HepG2 (cell line): ENCODE measurements around the gene C1orf115. TPM values are rescaled to one million over a fixed set of nuclear protein-coding genes. Genes with fewer than 3 reads are reported as not detected.
A peak's percentile ranks its signal among the peaks of the same experiment; 100 is the strongest.

Experiments used
- ATF1 ChIP-seq: IDR thresholded peaks from 2 replicates; pipeline ENCODE4 v1.6.1; 2016; ENCODE audit warnings: mild to moderate bottlenecking, control low read depth
- CAMTA2 ChIP-seq: sonication (generic); formaldehyde crosslinking; IDR thresholded peaks from 2 replicates; pipeline ENCODE4 v1.4.0; 2020; ENCODE audit warnings: mild to moderate bottlenecking, missing genetic modification reagents, borderline replicate concordance
- IKZF1 ChIP-seq: fragments of 450-650 bp; IDR thresholded peaks from 2 replicates; pipeline ENCODE4 v1.7.1; 2016
- MEF2D ChIP-seq: sonication (generic); formaldehyde crosslinking; IDR thresholded peaks from 2 replicates; pipeline ENCODE4 v1.5.1; 2020; ENCODE audit warnings: mild to moderate bottlenecking, missing genetic modification reagents
- TBL1XR1 ChIP-seq: fragments of 150-350 bp; IDR thresholded peaks from 2 replicates; pipeline ENCODE4 v1.6.1; 2014; ENCODE audit warnings: borderline replicate concordance, low read length; ENCODE audit not compliant: partially characterized antibody
- ZMYM2 ChIP-seq: sonication (generic); formaldehyde crosslinking; IDR thresholded peaks from 2 replicates; pipeline ENCODE4 v1.8.0; 2022; ENCODE audit warnings: mild to moderate bottlenecking, missing genetic modification reagents
- ZNF558 ChIP-seq: sonication (generic); formaldehyde crosslinking; IDR thresholded peaks from 2 replicates; pipeline ENCODE4 v1.9.0; 2022; ENCODE audit warnings: mild to moderate bottlenecking, missing genetic modification reagents, borderline replicate concordance
- ZSCAN21 ChIP-seq: sonication (generic); formaldehyde crosslinking; IDR thresholded peaks from 2 replicates; pipeline ENCODE4 v1.8.0; 2022; ENCODE audit warnings: mild to moderate bottlenecking, missing genetic modification reagents, moderate library complexity, borderline replicate concordance
- polyA plus RNA-seq, 8 experiments: library from polyadenylated mRNA; depleted of rRNA in 3 of 8; stranded (reverse) in 7 of 8; unstranded in 1 of 8; fragments of >200 nt; fragmentation: Illumina TruSeq in 4 of 8; extraction: Trizol in 4 of 8; gene quantifications; 2 replicates each; pipeline versions ENCODE4 v1.2.1 to v1.2.3, GENCODE V29; 2011 to 2016; ENCODE audit warnings: low read depth in 4 of 8, missing spikeins in 1 of 8, mixed read lengths in 1 of 8; ENCODE audit not compliant: insufficient read depth in 1 of 8
- total RNA-seq, 5 experiments: library from RNA; depleted of rRNA; stranded (reverse); fragments of >200 nt; fragmentation: Illumina TruSeq; extraction: Trizol; gene quantifications; 2 replicates each; pipeline ENCODE4 v1.2.3, GENCODE V29; 2016; ENCODE audit warnings: low read depth in 1 of 5
- TF ChIP-seq, protein P1 (sequence below): sonication (generic); formaldehyde crosslinking; IDR thresholded peaks from 2 replicates; pipeline ENCODE4 v1.4.0; 2020; ENCODE audit warnings: missing genetic modification reagents
- TF ChIP-seq, protein P2 (sequence below): sonication (generic); formaldehyde crosslinking; IDR thresholded peaks from 2 replicates; pipeline ENCODE4 v1.5.1; 2020; ENCODE audit warnings: missing genetic modification reagents, mild to moderate bottlenecking, borderline replicate concordance
- TF ChIP-seq, protein P3 (sequence below): sonication (generic); formaldehyde crosslinking; IDR thresholded peaks from one replicate; pipeline ENCODE4 v1.5.1; 2020; ENCODE audit warnings: mild to moderate bottlenecking, missing genetic modification reagents; ENCODE audit errors: not compliant biosample characterization

Gene C1orf115
- total and polyA plus RNA-seq, 2 of the 13 experiments (the other 11 are each of a cell fraction or from before 2014, with no cell fraction given) = 25.2 to 85.9 TPM

DNA sequence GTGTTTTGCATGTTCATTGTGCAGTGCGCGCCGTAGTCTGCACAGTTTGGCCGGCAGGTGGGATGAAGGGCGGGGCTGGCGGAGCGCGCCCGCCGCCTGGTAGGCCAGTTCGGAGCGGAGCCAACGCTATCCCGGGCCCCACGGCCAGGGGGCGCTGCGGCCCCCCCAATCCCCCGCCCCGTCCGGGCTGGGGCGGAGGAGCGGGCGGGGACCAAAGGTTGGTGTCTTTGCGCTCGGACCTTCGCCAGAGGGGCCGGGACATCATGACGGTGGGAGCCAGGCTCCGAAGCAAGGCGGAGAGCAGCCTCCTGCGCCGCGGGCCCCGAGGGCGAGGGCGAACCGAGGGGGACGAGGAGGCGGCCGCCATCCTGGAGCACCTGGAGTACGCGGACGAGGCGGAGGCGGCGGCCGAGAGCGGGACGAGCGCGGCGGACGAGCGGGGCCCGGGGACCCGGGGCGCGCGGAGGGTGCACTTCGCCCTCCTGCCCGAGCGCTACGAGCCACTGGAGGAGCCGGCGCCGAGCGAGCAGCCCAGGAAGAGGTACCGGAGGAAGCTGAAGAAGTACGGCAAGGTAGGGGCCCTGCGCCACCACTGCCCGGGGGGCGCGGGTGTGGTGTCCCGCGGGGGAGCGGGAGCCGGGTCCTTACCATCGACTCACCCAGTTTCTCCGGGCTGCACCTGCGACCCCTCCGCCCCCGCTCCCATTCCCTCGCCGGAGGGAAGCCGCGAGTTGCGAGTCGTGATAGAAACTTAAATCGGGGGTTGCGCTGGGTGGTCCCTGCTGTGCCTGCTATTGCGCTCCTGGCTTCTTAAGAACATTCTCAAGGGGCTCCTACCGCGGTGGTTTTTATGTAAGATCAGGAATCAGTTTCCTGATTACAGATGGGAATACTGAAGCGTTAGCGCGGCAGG, at the start of gene C1orf115 (continued):
- TF ChIP-seq, protein P1, sequence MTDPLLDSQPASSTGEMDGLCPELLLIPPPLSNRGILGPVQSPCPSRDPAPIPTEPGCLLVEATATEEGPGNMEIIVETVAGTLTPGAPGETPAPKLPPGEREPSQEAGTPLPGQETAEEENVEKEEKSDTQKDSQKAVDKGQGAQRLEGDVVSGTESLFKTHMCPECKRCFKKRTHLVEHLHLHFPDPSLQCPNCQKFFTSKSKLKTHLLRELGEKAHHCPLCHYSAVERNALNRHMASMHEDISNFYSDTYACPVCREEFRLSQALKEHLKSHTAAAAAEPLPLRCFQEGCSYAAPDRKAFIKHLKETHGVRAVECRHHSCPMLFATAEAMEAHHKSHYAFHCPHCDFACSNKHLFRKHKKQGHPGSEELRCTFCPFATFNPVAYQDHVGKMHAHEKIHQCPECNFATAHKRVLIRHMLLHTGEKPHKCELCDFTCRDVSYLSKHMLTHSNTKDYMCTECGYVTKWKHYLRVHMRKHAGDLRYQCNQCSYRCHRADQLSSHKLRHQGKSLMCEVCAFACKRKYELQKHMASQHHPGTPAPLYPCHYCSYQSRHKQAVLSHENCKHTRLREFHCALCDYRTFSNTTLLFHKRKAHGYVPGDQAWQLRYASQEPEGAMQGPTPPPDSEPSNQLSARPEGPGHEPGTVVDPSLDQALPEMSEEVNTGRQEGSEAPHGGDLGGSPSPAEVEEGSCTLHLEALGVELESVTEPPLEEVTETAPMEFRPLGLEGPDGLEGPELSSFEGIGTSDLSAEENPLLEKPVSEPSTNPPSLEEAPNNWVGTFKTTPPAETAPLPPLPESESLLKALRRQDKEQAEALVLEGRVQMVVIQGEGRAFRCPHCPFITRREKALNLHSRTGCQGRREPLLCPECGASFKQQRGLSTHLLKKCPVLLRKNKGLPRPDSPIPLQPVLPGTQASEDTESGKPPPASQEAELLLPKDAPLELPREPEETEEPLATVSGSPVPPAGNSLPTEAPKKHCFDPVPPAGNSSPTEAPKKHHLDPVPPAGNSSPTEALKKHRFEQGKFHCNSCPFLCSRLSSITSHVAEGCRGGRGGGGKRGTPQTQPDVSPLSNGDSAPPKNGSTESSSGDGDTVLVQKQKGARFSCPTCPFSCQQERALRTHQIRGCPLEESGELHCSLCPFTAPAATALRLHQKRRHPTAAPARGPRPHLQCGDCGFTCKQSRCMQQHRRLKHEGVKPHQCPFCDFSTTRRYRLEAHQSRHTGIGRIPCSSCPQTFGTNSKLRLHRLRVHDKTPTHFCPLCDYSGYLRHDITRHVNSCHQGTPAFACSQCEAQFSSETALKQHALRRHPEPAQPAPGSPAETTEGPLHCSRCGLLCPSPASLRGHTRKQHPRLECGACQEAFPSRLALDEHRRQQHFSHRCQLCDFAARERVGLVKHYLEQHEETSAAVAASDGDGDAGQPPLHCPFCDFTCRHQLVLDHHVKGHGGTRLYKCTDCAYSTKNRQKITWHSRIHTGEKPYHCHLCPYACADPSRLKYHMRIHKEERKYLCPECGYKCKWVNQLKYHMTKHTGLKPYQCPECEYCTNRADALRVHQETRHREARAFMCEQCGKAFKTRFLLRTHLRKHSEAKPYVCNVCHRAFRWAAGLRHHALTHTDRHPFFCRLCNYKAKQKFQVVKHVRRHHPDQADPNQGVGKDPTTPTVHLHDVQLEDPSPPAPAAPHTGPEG (CRISPR knock-in tag) = peak; percentile 89
- TF ChIP-seq, protein P2, sequence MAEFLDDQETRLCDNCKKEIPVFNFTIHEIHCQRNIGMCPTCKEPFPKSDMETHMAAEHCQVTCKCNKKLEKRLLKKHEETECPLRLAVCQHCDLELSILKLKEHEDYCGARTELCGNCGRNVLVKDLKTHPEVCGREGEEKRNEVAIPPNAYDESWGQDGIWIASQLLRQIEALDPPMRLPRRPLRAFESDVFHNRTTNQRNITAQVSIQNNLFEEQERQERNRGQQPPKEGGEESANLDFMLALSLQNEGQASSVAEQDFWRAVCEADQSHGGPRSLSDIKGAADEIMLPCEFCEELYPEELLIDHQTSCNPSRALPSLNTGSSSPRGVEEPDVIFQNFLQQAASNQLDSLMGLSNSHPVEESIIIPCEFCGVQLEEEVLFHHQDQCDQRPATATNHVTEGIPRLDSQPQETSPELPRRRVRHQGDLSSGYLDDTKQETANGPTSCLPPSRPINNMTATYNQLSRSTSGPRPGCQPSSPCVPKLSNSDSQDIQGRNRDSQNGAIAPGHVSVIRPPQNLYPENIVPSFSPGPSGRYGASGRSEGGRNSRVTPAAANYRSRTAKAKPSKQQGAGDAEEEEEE = peak; percentile 21; the same call in 1 of the 2 replicates
- TF ChIP-seq CAMTA2 (CRISPR knock-in tag) (peak; percentile 77; the same call in 1 of the 2 replicates), ZNF558 (peak; percentile 56; the same call in 1 of the 2 replicates), ATF1 (CRISPR knock-in tag) (no peak), IKZF1 (no peak), TBL1XR1 (no peak), ZSCAN21 (CRISPR knock-in tag) (peak; percentile 68; the same call in 1 of the 2 replicates), MEF2D (CRISPR knock-in tag) (no peak), ZMYM2 (CRISPR knock-in tag) (no peak)
- TF ChIP-seq, protein P3, sequence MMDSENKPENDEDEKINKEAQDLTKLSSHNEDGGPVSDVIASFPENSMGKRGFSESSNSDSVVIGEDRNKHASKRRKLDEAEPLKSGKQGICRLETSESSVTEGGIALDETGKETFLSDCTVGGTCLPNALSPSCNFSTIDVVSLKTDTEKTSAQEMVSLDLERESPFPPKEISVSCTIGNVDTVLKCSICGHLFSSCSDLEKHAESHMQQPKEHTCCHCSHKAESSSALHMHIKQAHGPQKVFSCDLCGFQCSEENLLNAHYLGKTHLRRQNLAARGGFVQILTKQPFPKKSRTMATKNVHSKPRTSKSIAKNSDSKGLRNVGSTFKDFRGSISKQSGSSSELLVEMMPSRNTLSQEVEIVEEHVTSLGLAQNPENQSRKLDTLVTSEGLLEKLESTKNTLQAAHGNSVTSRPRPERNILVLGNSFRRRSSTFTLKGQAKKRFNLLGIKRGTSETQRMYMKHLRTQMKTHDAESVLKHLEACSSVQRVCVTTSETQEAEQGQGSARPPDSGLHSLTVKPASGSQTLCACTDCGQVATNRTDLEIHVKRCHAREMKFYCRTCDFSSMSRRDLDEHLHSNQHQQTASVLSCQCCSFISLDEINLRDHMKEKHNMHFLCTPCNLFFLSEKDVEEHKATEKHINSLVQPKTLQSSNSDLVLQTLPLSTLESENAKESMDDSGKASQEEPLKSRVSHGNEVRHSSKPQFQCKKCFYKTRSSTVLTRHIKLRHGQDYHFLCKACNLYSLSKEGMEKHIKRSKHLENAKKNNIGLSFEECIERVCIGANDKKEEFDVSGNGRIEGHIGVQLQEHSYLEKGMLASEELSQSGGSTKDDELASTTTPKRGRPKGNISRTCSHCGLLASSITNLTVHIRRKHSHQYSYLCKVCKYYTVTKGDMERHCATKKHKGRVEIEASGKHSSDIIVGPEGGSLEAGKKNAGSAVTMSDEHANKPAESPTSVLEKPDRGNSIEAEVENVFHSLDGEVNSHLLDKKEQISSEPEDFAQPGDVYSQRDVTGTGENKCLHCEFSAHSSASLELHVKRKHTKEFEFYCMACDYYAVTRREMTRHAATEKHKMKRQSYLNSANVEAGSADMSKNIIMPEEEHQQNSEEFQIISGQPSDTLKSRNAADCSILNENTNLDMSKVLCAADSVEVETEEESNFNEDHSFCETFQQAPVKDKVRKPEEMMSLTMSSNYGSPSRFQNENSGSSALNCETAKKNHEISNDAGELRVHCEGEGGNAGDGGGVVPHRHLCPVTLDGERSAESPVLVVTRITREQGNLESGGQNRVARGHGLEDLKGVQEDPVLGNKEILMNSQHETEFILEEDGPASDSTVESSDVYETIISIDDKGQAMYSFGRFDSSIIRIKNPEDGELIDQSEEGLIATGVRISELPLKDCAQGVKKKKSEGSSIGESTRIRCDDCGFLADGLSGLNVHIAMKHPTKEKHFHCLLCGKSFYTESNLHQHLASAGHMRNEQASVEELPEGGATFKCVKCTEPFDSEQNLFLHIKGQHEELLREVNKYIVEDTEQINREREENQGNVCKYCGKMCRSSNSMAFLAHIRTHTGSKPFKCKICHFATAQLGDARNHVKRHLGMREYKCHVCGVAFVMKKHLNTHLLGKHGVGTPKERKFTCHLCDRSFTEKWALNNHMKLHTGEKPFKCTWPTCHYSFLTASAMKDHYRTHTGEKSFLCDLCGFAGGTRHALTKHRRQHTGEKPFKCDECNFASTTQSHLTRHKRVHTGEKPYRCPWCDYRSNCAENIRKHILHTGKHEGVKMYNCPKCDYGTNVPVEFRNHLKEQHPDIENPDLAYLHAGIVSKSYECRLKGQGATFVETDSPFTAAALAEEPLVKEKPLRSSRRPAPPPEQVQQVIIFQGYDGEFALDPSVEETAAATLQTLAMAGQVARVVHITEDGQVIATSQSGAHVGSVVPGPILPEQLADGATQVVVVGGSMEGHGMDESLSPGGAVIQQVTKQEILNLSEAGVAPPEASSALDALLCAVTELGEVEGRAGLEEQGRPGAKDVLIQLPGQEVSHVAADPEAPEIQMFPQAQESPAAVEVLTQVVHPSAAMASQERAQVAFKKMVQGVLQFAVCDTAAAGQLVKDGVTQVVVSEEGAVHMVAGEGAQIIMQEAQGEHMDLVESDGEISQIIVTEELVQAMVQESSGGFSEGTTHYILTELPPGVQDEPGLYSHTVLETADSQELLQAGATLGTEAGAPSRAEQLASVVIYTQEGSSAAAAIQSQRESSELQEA = peak; percentile 75
